B cell (primary cell): ENCODE results near the gene VPS45. TPM values are rescaled to one million over a fixed set of nuclear protein-coding genes. Genes with fewer than 3 reads are reported as not detected.

Source experiments
- ATAC-seq: fragments of 200-7000 bp; cut with Tn5 transposase; one replicate; pipeline ENCODE4 v1.10.0; 2021; ENCODE audit warnings: low read depth, mild to moderate bottlenecking, moderate number of reproducible peaks, moderate library complexity
- CTCF ChIA-PET: fragments of 350-600 bp; sonication (Branson Sonifier 250); formaldehyde crosslinking; loops from one replicate; lab custom pipeline; 2021; ENCODE audit warnings: antibody characterized with exemption, inconsistent platforms; lab: Charles Lee
- POLR2A ChIA-PET: fragments of 350-600 bp; sonication (Branson Sonifier 250); formaldehyde crosslinking; loops from one replicate; lab custom pipeline; 2021; ENCODE audit warnings: antibody characterized with exemption; lab: Charles Lee
- DNase-seq: peaks from one replicate; pipeline ENCODE4 v3.0.0; 2013
- H2AFZ ChIP-seq: 2 replicates; pipeline ENCODE4 v1.6.1; 2012; ENCODE audit warnings: mild to moderate bottlenecking, low read depth, low read length; ENCODE audit not compliant: insufficient read depth, poor library complexity, severe bottlenecking
- H3K27ac ChIP-seq, 2 donors: 1 replicate in 1 of 2; 2 replicates in 1 of 2; pipeline ENCODE4 v1.5.1; 2012 to 2013; ENCODE audit warnings: low read length in 2 of 2, mild to moderate bottlenecking in 2 of 2, moderate library complexity in 1 of 2
- H3K27me3 ChIP-seq, 4 experiments: fragments of 200-600 bp in 1 of 4; sonication (generic) in 1 of 4; replicated peaks in 1 of 4; 1 replicate in 2 of 4; 2 replicates in 2 of 4; pipeline versions ENCODE4 v1.6.1 to v1.7.0; 2013 to 2016; ENCODE audit warnings: low read length in 3 of 4, mild to moderate bottlenecking in 2 of 4, mixed read lengths in 1 of 4, moderate library complexity in 1 of 4; ENCODE audit not compliant: insufficient read depth in 4 of 4, control insufficient read depth in 3 of 4; ENCODE audit errors: control extremely low read depth in 1 of 4
- H3K36me3 ChIP-seq, 2 experiments: replicated peaks in 1 of 2; 1 replicate in 1 of 2; 2 replicates in 1 of 2; pipeline versions ENCODE4 v1.6.1 to v1.7.1; 2013; ENCODE audit warnings: low read length in 1 of 2; ENCODE audit not compliant: insufficient read depth in 2 of 2, control insufficient read depth in 1 of 2; ENCODE audit errors: control extremely low read depth in 1 of 2, extremely low read depth in 1 of 2
- H3K4me1 ChIP-seq, 2 donors: fragments of 200-600 bp in 1 of 2; sonication (generic) in 1 of 2; 1 replicate in 1 of 2; 2 replicates in 1 of 2; pipeline versions ENCODE4 v1.5.1 to v1.6.1; 2013 to 2017; ENCODE audit warnings: low read length in 2 of 2; ENCODE audit not compliant: control insufficient read depth in 2 of 2, insufficient read depth in 2 of 2
- H3K4me2 ChIP-seq: replicated peaks from 2 replicates; pipeline ENCODE3; 2012; ENCODE audit warnings: mild to moderate bottlenecking, low read depth, low read length; ENCODE audit not compliant: poor library complexity, severe bottlenecking
- H3K4me3 ChIP-seq, 5 experiments: fragments of 200-600 bp in 1 of 5; sonication (generic) in 1 of 5; 1 replicate in 3 of 5; 2 replicates in 2 of 5; pipeline versions ENCODE4 v1.5.1 to v1.7.0; 2011 to 2016; ENCODE audit warnings: low read length in 4 of 5, mild to moderate bottlenecking in 4 of 5, low read depth in 2 of 5, control low read depth in 1 of 5, moderate library complexity in 1 of 5; ENCODE audit not compliant: insufficient read depth in 1 of 5; ENCODE audit errors: control extremely low read depth in 1 of 5, extremely low read depth in 1 of 5
- H3K79me2 ChIP-seq: fragments of 200-600 bp; sonication (generic); one replicate; pipeline ENCODE4 v1.6.0; 2016; ENCODE audit warnings: low read length; ENCODE audit not compliant: control insufficient read depth, insufficient read depth
- H3K9ac ChIP-seq: fragments of 200-600 bp; sonication (generic); 2 replicates; pipeline ENCODE4 v1.6.1; 2017; ENCODE audit warnings: mild to moderate bottlenecking, low read length, moderate library complexity
- H3K9me3 ChIP-seq, 3 donors: one replicate each; pipeline versions ENCODE4 v1.6.1 to v1.7.1; 2013; ENCODE audit warnings: low read length in 2 of 3; ENCODE audit not compliant: control insufficient read depth in 2 of 3, insufficient read depth in 1 of 3; ENCODE audit errors: control extremely low read depth in 1 of 3
- H4K20me1 ChIP-seq: 2 replicates; pipeline ENCODE4 v1.6.0; 2012; ENCODE audit warnings: mild to moderate bottlenecking, low read length; ENCODE audit not compliant: insufficient read depth, control insufficient read depth, poor library complexity, severe bottlenecking
- H3K27ac Mint-ChIP-seq: one replicate; pipeline ENCODE4 v1.8.0; 2021; ENCODE audit warnings: mixed read lengths
- H3K27me3 Mint-ChIP-seq: one replicate; pipeline ENCODE4 v1.8.0; 2021; ENCODE audit warnings: mixed read lengths
- H3K4me1 Mint-ChIP-seq: one replicate; pipeline ENCODE4 v1.8.0; 2021; ENCODE audit warnings: mixed read lengths
- H3K4me3 Mint-ChIP-seq: one replicate; pipeline ENCODE4 v1.8.0; 2021; ENCODE audit warnings: mixed read lengths
- H3K9me3 Mint-ChIP-seq: one replicate; pipeline ENCODE4 v1.8.0; 2022; ENCODE audit warnings: mixed read lengths; ENCODE audit not compliant: insufficient read depth
- CTCF ChIP-seq: fragments of 200-600 bp; IDR thresholded peaks from one replicate; pipeline ENCODE4 v1.8.0; 2022; ENCODE audit warnings: antibody characterized with exemption, mild to moderate bottlenecking
- EZH2 ChIP-seq: IDR thresholded peaks from 2 replicates; pipeline ENCODE4 v1.6.1; 2012; ENCODE audit warnings: borderline replicate concordance, low read depth, mild to moderate bottlenecking, moderate library complexity, low read length; ENCODE audit not compliant: insufficient read depth, poor library complexity, severe bottlenecking
- WGBS: methylation state at CpG from one replicate; pipeline ENCODE4 v1.1.5; 2013; ENCODE audit warnings: missing lambda C conversion rate; ENCODE audit not compliant: insufficient coverage; 5-methylcytosine and 5-hydroxymethylcytosine counted together
- intact Hi-C: fragments of 100-400 bp; cut with micrococcal nuclease; formaldehyde crosslinking; loops from one replicate; pipeline ENCODE4 v1.10.0; 2022
- polyA plus RNA-seq: library from polyadenylated mRNA; depleted of rRNA; stranded (reverse); fragments of >200 nt; gene quantifications from 2 replicates; pipeline ENCODE4 v1.2.3, GENCODE V29; 2012
- total RNA-seq, 2 donors: library from RNA; stranded (reverse); fragments of 120-200 nt in 1 of 2; gene quantifications; 1 replicate in 1 of 2; 2 replicates in 1 of 2; pipeline versions ENCODE4 v1.2.3 to v1.2.4, GENCODE V29; 2013 to 2022

VPS45 gene
- total and polyA plus RNA-seq, 2 donors (not counting 1 experiment from before 2014, with no cell fraction given): 23.4 to 49.1 TPM

DNA sequence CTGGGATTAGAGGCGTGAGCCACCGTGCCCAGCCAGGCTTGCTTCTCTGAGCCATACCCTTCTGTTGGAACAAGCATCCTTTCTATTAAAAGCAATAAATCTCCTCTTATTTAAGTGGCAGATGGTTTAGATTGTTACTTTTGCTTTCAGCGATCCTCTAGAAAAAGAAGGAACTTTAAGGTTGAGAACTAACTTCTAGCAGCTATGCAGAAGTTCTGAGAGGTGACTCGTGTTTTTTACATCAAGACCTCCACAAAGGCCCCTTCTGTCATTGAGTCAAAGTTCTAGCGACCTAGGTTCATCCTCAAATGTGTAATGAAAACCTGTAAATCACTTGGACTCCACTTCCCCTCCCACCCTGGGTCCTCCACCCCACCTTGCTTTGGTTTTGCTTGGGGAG lies 112.9 kb downstream of the VPS45 start:
- no peaks in the 10 kb centered on the region for H3K4me1 ChIP-seq
- no peaks in the 10 kb centered on the region for H3K36me3 ChIP-seq
- no peaks in the 10 kb centered on the region for H3K79me2 ChIP-seq
- Mint-ChIP-seq H3K4me1 (no peaks in the 10 kb centered on the region), H3K27ac (no peak overlapping the region), H3K4me3 (no peak overlapping the region), H3K27me3 (no peaks in the 10 kb centered on the region), H3K9me3 (no peaks in the 10 kb centered on the region)
- H3K9me3 ChIP-seq: no peaks in the 10 kb centered on the region
- H3K4me2 ChIP-seq: no peak overlapping the region
- no peak overlapping the region for H3K4me3 ChIP-seq
- intact Hi-C loops: no loop called here
- no peaks in the 10 kb centered on the region for H3K27me3 ChIP-seq
- H3K9ac ChIP-seq: no peak overlapping the region
- TF ChIP-seq CTCF (no peak), EZH2 (no peak)
- CTCF ChIA-PET: interaction anchor here (1.2 to 1.4 kb wide), 2 partner anchors 15 to 107 kb away, joined by 4 read pairs; no protein-coding TSS in a partner anchor
- DNase-seq (no peak), ATAC-seq (no peak)
- WGBS: 0% methylated on average over 1 of the region's 5 CpGs
- H4K20me1 ChIP-seq: no peaks in the 10 kb centered on the region
- no peak overlapping the region for H2AFZ ChIP-seq
- no peak overlapping the region for H3K27ac ChIP-seq
- POLR2A ChIA-PET: interaction anchor here (0.7 kb wide), 1 partner anchor 172 kb away, joined by 6 read pairs; no protein-coding TSS in a partner anchor

DNA sequence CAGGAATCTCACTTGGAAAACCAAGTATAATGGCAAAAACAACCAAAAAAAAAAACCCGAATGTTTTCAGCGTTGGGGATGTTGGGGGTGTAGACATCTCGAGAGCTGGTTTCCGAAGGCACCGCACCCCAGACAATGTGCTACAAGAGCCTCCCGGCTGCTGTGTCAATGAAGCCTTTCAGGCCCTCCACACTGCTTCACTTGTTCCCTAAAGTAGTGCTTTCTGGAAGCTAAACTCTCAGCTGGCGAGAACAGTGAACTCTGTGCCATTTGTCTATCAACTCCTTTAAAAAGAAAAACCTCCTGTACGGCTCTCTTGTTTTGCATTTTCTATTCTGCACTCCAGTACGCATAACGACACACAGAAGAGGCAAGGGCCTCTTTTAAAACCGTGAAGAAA lies 114.7 kb downstream of the VPS45 start:
- Mint-ChIP-seq H3K4me1 (peaks cover 11% of the 10 kb centered on the region), H3K27me3 (no peaks in the 10 kb centered on the region), H3K4me3 (no peak overlapping the region), H3K27ac (no peak overlapping the region), H3K9me3 (no peaks in the 10 kb centered on the region)
- peaks cover 4 to 10% of the 10 kb centered on the region in 2 donors for H3K4me1 ChIP-seq
- no peaks in the 10 kb centered on the region for H3K36me3 ChIP-seq
- H3K27ac ChIP-seq: no peak overlapping the region
- no peak overlapping the region for H3K9ac ChIP-seq
- ChIA-PET CTCF (interaction anchor here (0.9 to 1.8 kb wide), 2 partner anchors 17 to 111 kb away, joined by 4 to 6 read pairs; no protein-coding TSS in a partner anchor), POLR2A (interaction anchor here (0.7 kb wide), 1 partner anchor 15 kb away, joined by 3 read pairs; no protein-coding TSS in a partner anchor)
- no peaks in the 10 kb centered on the region for H3K27me3 ChIP-seq
- WGBS: 100% methylated on average over 7 of the region's 11 CpGs
- no peak overlapping the region for H3K4me2 ChIP-seq
- no peaks in the 10 kb centered on the region for H3K79me2 ChIP-seq
- H4K20me1 ChIP-seq: no peaks in the 10 kb centered on the region
- no peak for DNase-seq
- no peak for TF ChIP-seq EZH2
- no peak for TF ChIP-seq CTCF
- no peak for ATAC-seq
- H2AFZ ChIP-seq: no peak overlapping the region
- H3K9me3 ChIP-seq: no peaks in the 10 kb centered on the region
- intact Hi-C loops: no loop called here
- H3K4me3 ChIP-seq: no peak overlapping the region
